DOHH2 (cell line): ENCODE data around the gene PRKN.

Source experiments
- H3F3A ChIP-seq: fragments of 200-600 bp; sonication (generic), shearing (Covaris generic); 2 replicates; pipeline ENCODE4 v1.6.0; 2016; ENCODE audit warnings: antibody characterized with exemption, mild to moderate bottlenecking; ENCODE audit not compliant: control insufficient read depth, insufficient read depth
- H3K27ac ChIP-seq: fragments of 200-600 bp; sonication (generic); 2 replicates; pipeline ENCODE4 v1.5.1; 2014; ENCODE audit warnings: low read depth, mild to moderate bottlenecking, low read length, moderate library complexity
- H3K27me3 ChIP-seq: fragments of 200-600 bp; sonication (generic); 2 replicates; pipeline ENCODE4 v1.6.1; 2014; ENCODE audit warnings: mild to moderate bottlenecking, low read length, mixed read lengths; ENCODE audit not compliant: control insufficient read depth
- H3K36me3 ChIP-seq: fragments of 200-600 bp; sonication (generic); 2 replicates; pipeline ENCODE4 v1.6.1; 2014; ENCODE audit warnings: mild to moderate bottlenecking, low read length, moderate library complexity, mixed read lengths; ENCODE audit not compliant: control insufficient read depth
- H3K4me1 ChIP-seq: fragments of 200-600 bp; sonication (generic); 2 replicates; pipeline ENCODE4 v1.6.1; 2014; ENCODE audit warnings: mild to moderate bottlenecking, low read length, mixed read lengths; ENCODE audit not compliant: control insufficient read depth
- H3K4me2 ChIP-seq: fragments of 200-600 bp; sonication (generic); 2 replicates; pipeline ENCODE4 v1.6.0; 2014; ENCODE audit warnings: mild to moderate bottlenecking, low read length, moderate library complexity
- H3K4me3 ChIP-seq: fragments of 200-600 bp; sonication (generic); 2 replicates; pipeline ENCODE4 v1.5.1; 2014; ENCODE audit warnings: mild to moderate bottlenecking, low read length, mixed read lengths
- H3K79me2 ChIP-seq: fragments of 200-600 bp; sonication (generic); 2 replicates; pipeline ENCODE4 v1.6.1; 2014; ENCODE audit warnings: mild to moderate bottlenecking, low read length, mixed read lengths; ENCODE audit not compliant: control insufficient read depth
- H3K9me2 ChIP-seq: fragments of 200-600 bp; sonication (generic); replicated peaks from 2 replicates; pipeline ENCODE4 v1.6.1; 2014; ENCODE audit warnings: mild to moderate bottlenecking, low read length, mixed read lengths; ENCODE audit not compliant: control insufficient read depth
- H3K9me3 ChIP-seq: fragments of 200-600 bp; sonication (generic); 2 replicates; pipeline ENCODE4 v1.6.1; 2014; ENCODE audit warnings: antibody characterized with exemption, low read length, mixed read lengths; ENCODE audit not compliant: control insufficient read depth, insufficient read depth
- H4K20me1 ChIP-seq: fragments of 200-600 bp; sonication (generic); 2 replicates; pipeline ENCODE4 v1.6.0; 2014; ENCODE audit warnings: low read depth, mild to moderate bottlenecking, antibody characterized with exemption, low read length, moderate library complexity; ENCODE audit not compliant: control insufficient read depth, insufficient read depth
- CTCF ChIP-seq: fragments of 200-600 bp; sonication (generic); IDR thresholded peaks from one replicate; pipeline ENCODE4 v1.5.1; 2014; ENCODE audit warnings: antibody characterized with exemption, mild to moderate bottlenecking, low read depth, low read length; ENCODE audit not compliant: poor library complexity, severe bottlenecking
- EZH2phosphoT487 ChIP-seq: fragments of 200-600 bp; sonication (generic); IDR thresholded peaks from 2 replicates; pipeline ENCODE4 v1.6.1; 2017; ENCODE audit warnings: borderline replicate concordance, mild to moderate bottlenecking, antibody characterized with exemption, low read length, moderate library complexity, mixed read lengths

Gene PRKN

GRCh38 chr6:161413355-161413771 is 1314.2 kb downstream of the PRKN start:
- H3K9me2 ChIP-seq = no peaks in the 10 kb centered on the region
- H4K20me1 ChIP-seq = no peaks in the 10 kb centered on the region
- H3K79me2 ChIP-seq = no peaks in the 10 kb centered on the region
- H3K4me1 ChIP-seq = no peaks in the 10 kb centered on the region
- H3K9me3 ChIP-seq = peaks cover 13% of the 10 kb centered on the region; the same call in 1 of the 2 replicates
- H3K27ac ChIP-seq = no peak overlapping the region
- H3K4me2 ChIP-seq = no peak overlapping the region
- H3K36me3 ChIP-seq = no peaks in the 10 kb centered on the region
- no peaks in the 10 kb centered on the region for H3K27me3 ChIP-seq
- H3F3A ChIP-seq = no peaks in the 10 kb centered on the region
- H3K4me3 ChIP-seq = no peak overlapping the region
- no peak for TF ChIP-seq EZH2phosphoT487
- no peak for TF ChIP-seq CTCF

- H3K27me3 ChIP-seq = no peaks in the 10 kb centered on the region
- H3K27ac ChIP-seq = no peak overlapping the region
- no peak overlapping the region for H3K4me3 ChIP-seq
- H3K4me1 ChIP-seq = no peaks in the 10 kb centered on the region
- TF ChIP-seq EZH2phosphoT487 (no peak), CTCF (no peak)
- H3K79me2 ChIP-seq = no peaks in the 10 kb centered on the region
- H3F3A ChIP-seq = no peaks in the 10 kb centered on the region
- peaks cover 13% of the 10 kb centered on the region; the same call in 1 of the 2 replicates for H3K9me3 ChIP-seq
- H3K36me3 ChIP-seq = no peaks in the 10 kb centered on the region
- no peak overlapping the region for H3K4me2 ChIP-seq
- no peaks in the 10 kb centered on the region for H4K20me1 ChIP-seq
- H3K9me2 ChIP-seq = no peaks in the 10 kb centered on the region
Observed at GRCh38 chr6:161412795-161413194, 1314.8 kb downstream of the PRKN start.

- H4K20me1 ChIP-seq = no peaks in the 10 kb centered on the region
- no peak overlapping the region for H3K4me3 ChIP-seq
- no peaks in the 10 kb centered on the region for H3K79me2 ChIP-seq
- H3K4me1 ChIP-seq = no peaks in the 10 kb centered on the region
- no peak overlapping the region for H3K27ac ChIP-seq
- no peaks in the 10 kb centered on the region for H3K9me2 ChIP-seq
- H3K9me3 ChIP-seq = peaks cover 13% of the 10 kb centered on the region; the same call in 1 of the 2 replicates
- no peaks in the 10 kb centered on the region for H3F3A ChIP-seq
- TF ChIP-seq CTCF = no peak
- TF ChIP-seq EZH2phosphoT487 = no peak
- H3K36me3 ChIP-seq = no peaks in the 10 kb centered on the region
- no peak overlapping the region for H3K4me2 ChIP-seq
- H3K27me3 ChIP-seq = no peaks in the 10 kb centered on the region
Observed at GRCh38 chr6:161411265-161411944, 1316.2 kb downstream of the PRKN start.
